Measurements from ENCODE around the gene TPSD1.

TPSD1 gene

GRCh38 chr16:1301562-1301961 is 45.7 kb downstream of the TPSD1 start:
- no peak for DNase-seq

GRCh38 chr16:1305823-1306222 is 50.0 kb downstream of the TPSD1 start:
- no peak for DNase-seq

- no peak for DNase-seq
These were observed 50.5 kb downstream of the TPSD1 start for GRCh38 chr16:1306334-1306733.

GRCh38 chr16:1308036-1308976 is 52.4 kb downstream of the TPSD1 start:
- no peak for DNase-seq
